GM19043 (cell line): ENCODE results near the gene SV2B.
"Not testable (repeated sequence)": the region's sequence is repeated elsewhere in the genome, so short reads cannot be mapped to it uniquely, and the experiment has no call there.

ENCODE experiments used
- ATAC-seq: cut with Tn5 transposase; IDR thresholded peaks from one replicate; pipeline ENCODE4 v1.9.1; 2021; ENCODE audit warnings: low read depth; ENCODE audit not compliant: unreplicated experiment

Gene SV2B

GRCh38 chr15:91302588-91303439 lies 202.8 kb downstream of the SV2B start:
- no peak for ATAC-seq

GRCh38 chr15:91304210-91304609 lies 204.2 kb downstream of the SV2B start:
- no peak for ATAC-seq

GRCh38 chr15:91304786-91305185 lies 204.7 kb downstream of the SV2B start:
- no peak for ATAC-seq

- no peak for ATAC-seq
Observed at GRCh38 chr15:91306144-91306543, 206.1 kb downstream of the SV2B start.

GRCh38 chr15:91307601-91308000 lies 207.5 kb downstream of the SV2B start:
- ATAC-seq, result no peak

- ATAC-seq, result no peak
Observed at GRCh38 chr15:91308199-91308598, 208.1 kb downstream of the SV2B start.

GRCh38 chr15:91308855-91309254 lies 208.8 kb downstream of the SV2B start:
- no peak for ATAC-seq

GRCh38 chr15:91311986-91312385 lies 211.9 kb downstream of the SV2B start:
- ATAC-seq, result no peak

GRCh38 chr15:91316126-91316525 lies 216.1 kb downstream of the SV2B start:
- ATAC-seq, result no peak

GRCh38 chr15:91318516-91318915 lies 218.5 kb downstream of the SV2B start:
- ATAC-seq, result no peak

GRCh38 chr15:91318931-91319330 lies 218.9 kb downstream of the SV2B start:
- ATAC-seq, result no peak

- no peak for ATAC-seq
Observed at GRCh38 chr15:91319371-91320059, 219.5 kb downstream of the SV2B start.

GRCh38 chr15:91320101-91320500 lies 220.0 kb downstream of the SV2B start:
- ATAC-seq, result no peak

GRCh38 chr15:91329914-91330313 lies 229.9 kb downstream of the SV2B start:
- no peak for ATAC-seq

- ATAC-seq, result no peak
Observed at GRCh38 chr15:91331581-91331980, 231.5 kb downstream of the SV2B start.

GRCh38 chr15:91335702-91336101 lies 235.6 kb downstream of the SV2B start:
- ATAC-seq, result no peak

- no peak for ATAC-seq
Observed at GRCh38 chr15:91336687-91337086, 236.6 kb downstream of the SV2B start.

- no peak for ATAC-seq
Observed at GRCh38 chr15:91338766-91339165, 238.7 kb downstream of the SV2B start.

GRCh38 chr15:91342097-91342496 lies 242.0 kb downstream of the SV2B start:
- ATAC-seq, result no peak

- not testable (repeated sequence) for ATAC-seq
Observed at GRCh38 chr15:91344912-91345311, 244.9 kb downstream of the SV2B start.

- no peak for ATAC-seq
Observed at GRCh38 chr15:91345736-91346135, 245.7 kb downstream of the SV2B start.

- ATAC-seq, result no peak
Observed at GRCh38 chr15:91346259-91346658, 246.2 kb downstream of the SV2B start.
